Measurements from ENCODE around the gene NFIA.

The NFIA gene

GRCh38 chr1:61469365-61469764, 387.0 kb downstream of the NFIA start:
- Histone ChIP-seq H2AFZ (ENCODE audit: low read length) (no peak overlapping the region), H3K36me3 (replicated peaks; ENCODE audit: insufficient read depth, low read length) (no peaks in the 10 kb centered on the region), H4K20me1 (ENCODE audit: insufficient read depth, low read length) (no peaks in the 10 kb centered on the region), H3K9ac (ENCODE audit: low read length) (no peak overlapping the region), H3K27me3 (replicated peaks; ENCODE audit: insufficient read depth, low read length) (no peaks in the 10 kb centered on the region), H3K4me3 (ENCODE audit: low read length) (no peak overlapping the region), H3F3A (ENCODE audit: insufficient read depth, low read length) (no peaks in the 10 kb centered on the region), H3K4me2 (ENCODE audit: low read depth, low read length) (no peak overlapping the region), H3K4me1 (ENCODE audit: low read length) (no peaks in the 10 kb centered on the region), H3K27ac (ENCODE audit: low read length) (no peak overlapping the region), H3K9me3 (replicated peaks; ENCODE audit: insufficient read depth, low read length) (no peaks in the 10 kb centered on the region), H3K9me2 (replicated peaks; ENCODE audit: insufficient read depth, low read length) (no peaks in the 10 kb centered on the region), H3K79me2 (ENCODE audit: low read length) (no peaks in the 10 kb centered on the region)
- no peak for DNase-seq
- TF ChIP-seq EZH2 (optimal IDR thresholded peaks at IDR 0.05; ENCODE audit: low read depth, low read length) (no peak), CTCF (IDR thresholded peaks at IDR 0.05; ENCODE audit: low read length) (no peak), EZH2phosphoT487 (IDR thresholded peaks at IDR 0.05; ENCODE audit: low read length) (no peak)

- DNase-seq: no peak
- Histone ChIP-seq H3K4me1 (ENCODE audit: low read length) (no peaks in the 10 kb centered on the region), H3K9me3 (replicated peaks; ENCODE audit: insufficient read depth, low read length) (no peaks in the 10 kb centered on the region), H4K20me1 (ENCODE audit: insufficient read depth, low read length) (no peaks in the 10 kb centered on the region), H3K27me3 (replicated peaks; ENCODE audit: insufficient read depth, low read length) (no peaks in the 10 kb centered on the region), H3K79me2 (ENCODE audit: low read length) (no peaks in the 10 kb centered on the region), H3K9me2 (replicated peaks; ENCODE audit: insufficient read depth, low read length) (no peaks in the 10 kb centered on the region), H3K4me3 (ENCODE audit: low read length) (no peak overlapping the region), H3K4me2 (ENCODE audit: low read depth, low read length) (no peak overlapping the region), H3K36me3 (replicated peaks; ENCODE audit: insufficient read depth, low read length) (no peaks in the 10 kb centered on the region), H2AFZ (ENCODE audit: low read length) (no peak overlapping the region), H3K27ac (ENCODE audit: low read length) (no peak overlapping the region), H3K9ac (ENCODE audit: low read length) (no peak overlapping the region), H3F3A (ENCODE audit: insufficient read depth, low read length) (no peaks in the 10 kb centered on the region)
- TF ChIP-seq EZH2 (optimal IDR thresholded peaks at IDR 0.05; ENCODE audit: low read depth, low read length) (no peak), CTCF (IDR thresholded peaks at IDR 0.05; ENCODE audit: low read length) (no peak), EZH2phosphoT487 (IDR thresholded peaks at IDR 0.05; ENCODE audit: low read length) (no peak)
Measured at GRCh38 chr1:61472876-61473275, 390.5 kb downstream of the NFIA start.

- TF ChIP-seq EZH2 (optimal IDR thresholded peaks at IDR 0.05; ENCODE audit: low read depth, low read length) (no peak), EZH2phosphoT487 (IDR thresholded peaks at IDR 0.05; ENCODE audit: low read length) (no peak), CTCF (IDR thresholded peaks at IDR 0.05; ENCODE audit: low read length) (no peak)
- no peak overlapping the region for H3K27ac ChIP-seq (ENCODE audit: low read length)
- no peak for DNase-seq
- no peak overlapping the region for H2AFZ ChIP-seq (ENCODE audit: low read length)
- no peaks in the 10 kb centered on the region for H3K9me2 ChIP-seq (replicated peaks; ENCODE audit: insufficient read depth, low read length)
- no peak overlapping the region for H3K4me2 ChIP-seq (ENCODE audit: low read depth, low read length)
- no peak overlapping the region for H3K9ac ChIP-seq (ENCODE audit: low read length)
- H3K4me1 ChIP-seq (ENCODE audit: low read length): no peaks in the 10 kb centered on the region
- H3F3A ChIP-seq (ENCODE audit: insufficient read depth, low read length): no peaks in the 10 kb centered on the region
- H3K4me3 ChIP-seq (ENCODE audit: low read length): no peak overlapping the region
- H4K20me1 ChIP-seq (ENCODE audit: insufficient read depth, low read length): no peaks in the 10 kb centered on the region
- no peaks in the 10 kb centered on the region for H3K36me3 ChIP-seq (replicated peaks; ENCODE audit: insufficient read depth, low read length)
- H3K79me2 ChIP-seq (ENCODE audit: low read length): no peaks in the 10 kb centered on the region
- H3K27me3 ChIP-seq (replicated peaks; ENCODE audit: insufficient read depth, low read length): no peaks in the 10 kb centered on the region
- H3K9me3 ChIP-seq (replicated peaks; ENCODE audit: insufficient read depth, low read length): no peaks in the 10 kb centered on the region
Measured at GRCh38 chr1:61474269-61474817, 392.0 kb downstream of the NFIA start.
